Testis (tissue), 2 donors: ENCODE measurements around the gene CFAP54.

Source experiments
- CTCF ChIP-seq, 3 experiments: fragments of 450-650 bp in 2 of 3; fragments of 200-600 bp in 1 of 3; sonication (generic) in 1 of 3; IDR thresholded peaks; one replicate each; pipeline ENCODE4 v1.5.1; 2016 to 2019; ENCODE audit warnings: antibody characterized with exemption in 3 of 3, mild to moderate bottlenecking in 2 of 3, moderate library complexity in 1 of 3
- POLR2A ChIP-seq: fragments of 450-650 bp; IDR thresholded peaks from one replicate; pipeline ENCODE4 v1.6.1; 2017; ENCODE audit warnings: antibody characterized with exemption, mild to moderate bottlenecking, moderate library complexity

- TF ChIP-seq CTCF (IDR thresholded peaks at IDR 0.05) (no peak), POLR2A (no peak)
Observed at GRCh38 chr12:96526110-96526509, 36.7 kb downstream of the CFAP54 start.
